IPS-18c (cell line): ENCODE data around the gene RBM17.
"Not testable (repeated sequence)": the region's sequence is repeated elsewhere in the genome, so short reads cannot be mapped to it uniquely, and the experiment has no call there.

Source experiments
- H3K4me3 ChIP-seq: 2 replicates; pipeline ENCODE4 v1.7.0; 2013; ENCODE audit warnings: low read depth, mild to moderate bottlenecking, low read length, moderate library complexity; ENCODE audit not compliant: insufficient read depth
- H3K9me3 ChIP-seq: one replicate; pipeline ENCODE4 v1.6.1; 2013; ENCODE audit warnings: mild to moderate bottlenecking, low read length, moderate library complexity; ENCODE audit not compliant: control insufficient read depth, insufficient read depth

RBM17 gene

DNA sequence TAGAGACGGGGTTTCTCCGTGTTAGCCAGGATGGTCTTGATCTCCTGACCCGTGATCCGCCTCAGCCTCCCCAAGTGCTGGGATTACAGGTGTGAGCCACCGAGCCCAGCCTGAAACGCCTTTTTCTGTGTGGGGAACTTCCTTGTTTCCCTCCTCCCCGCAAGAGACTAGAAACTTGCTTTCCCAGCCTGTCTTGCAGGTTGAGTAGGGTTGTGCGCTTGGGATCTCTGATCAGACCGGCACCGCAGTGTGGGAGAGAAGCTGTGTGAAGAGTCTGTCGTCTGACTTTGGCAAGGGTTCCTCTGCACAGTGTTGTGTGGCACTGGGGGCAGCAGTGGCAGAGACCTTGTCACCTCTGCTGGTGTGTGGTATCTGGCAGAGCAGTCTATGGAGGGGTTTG lies 28.9 kb downstream of the RBM17 start:
- Histone ChIP-seq H3K9me3 (no peaks in the 10 kb centered on the region), H3K4me3 (no peak overlapping the region)

DNA sequence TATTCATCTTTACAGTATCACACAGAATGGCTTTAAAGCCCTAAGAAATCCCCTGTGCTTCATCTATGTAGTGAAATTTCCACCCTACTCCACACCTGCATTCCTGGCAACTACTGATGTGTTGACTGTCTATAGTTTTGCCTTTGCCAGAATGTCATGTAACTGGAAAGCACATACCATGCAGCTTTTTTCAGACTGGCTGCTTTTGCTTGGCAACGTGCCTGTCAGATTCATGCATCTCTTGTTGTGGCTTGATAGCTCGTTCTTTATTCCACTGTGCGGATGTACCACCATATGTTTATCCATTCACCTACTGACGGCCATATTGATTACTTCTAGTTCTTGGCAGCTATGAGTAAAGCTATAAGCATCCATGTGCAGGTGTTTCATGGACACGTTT lies 30.6 kb downstream of the RBM17 start:
- Histone ChIP-seq H3K4me3 (no peak overlapping the region), H3K9me3 (no peaks in the 10 kb centered on the region)

DNA sequence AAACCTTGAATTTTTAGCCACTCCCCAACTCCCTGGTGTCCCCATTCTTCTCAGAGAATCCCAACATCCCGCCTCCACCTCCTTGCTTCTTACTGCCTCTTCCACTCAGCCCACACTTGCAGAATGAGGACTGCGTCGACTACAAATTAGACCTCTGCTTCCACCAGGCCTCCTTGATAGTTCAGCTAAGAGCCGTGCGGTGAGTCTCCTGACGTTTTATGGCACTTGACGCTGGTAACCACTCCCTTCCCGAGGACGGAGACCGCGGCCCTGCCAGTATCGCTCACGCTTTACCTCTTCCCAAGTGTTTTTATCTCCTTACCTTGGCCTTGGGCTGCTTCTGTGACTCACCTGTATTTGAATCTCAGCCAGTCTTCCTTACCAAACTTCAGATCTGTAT lies 31.1 kb downstream of the RBM17 start:
- Histone ChIP-seq H3K9me3 (no peaks in the 10 kb centered on the region), H3K4me3 (no peak overlapping the region)

DNA sequence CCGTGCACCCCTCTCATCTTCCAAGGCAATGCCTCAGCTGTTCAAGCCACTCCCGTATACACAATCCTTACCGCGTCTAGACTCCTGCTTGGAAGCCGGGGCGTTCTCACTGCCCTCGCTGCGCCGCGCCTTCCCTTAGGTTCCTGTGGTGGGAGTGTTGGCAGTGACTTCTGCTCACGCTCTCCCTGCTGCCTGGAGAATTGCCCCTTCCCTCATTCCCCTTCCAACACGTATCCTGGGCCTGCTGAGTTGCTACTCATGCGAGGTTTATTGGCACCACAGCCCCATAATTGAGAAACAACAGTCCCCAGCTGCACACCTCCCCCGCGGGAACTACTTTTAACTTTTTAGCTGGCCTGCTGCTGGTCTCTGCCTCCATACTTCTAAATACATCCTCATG lies 31.9 kb downstream of the RBM17 start:
- H3K4me3 ChIP-seq, result no peak overlapping the region
- no peaks in the 10 kb centered on the region for H3K9me3 ChIP-seq

DNA sequence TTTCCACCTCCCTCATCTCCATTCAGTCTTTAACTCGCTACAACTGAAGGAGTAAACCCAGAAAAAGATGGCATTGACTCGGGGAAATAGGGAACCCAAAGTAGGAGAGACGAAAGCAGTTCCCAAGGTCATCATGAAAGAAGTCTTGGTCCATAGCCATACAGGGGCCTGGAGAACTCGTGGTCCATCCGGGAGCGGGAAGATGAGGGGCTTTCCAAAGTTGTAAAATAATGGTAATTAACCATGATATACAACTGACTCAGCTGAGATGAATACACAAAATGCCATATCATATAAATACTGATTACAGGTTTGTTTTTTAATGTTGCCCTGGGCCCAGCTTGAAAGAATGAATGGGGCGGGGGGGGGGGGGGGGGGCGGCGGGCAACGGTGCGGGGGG lies 32.3 kb downstream of the RBM17 start:
- H3K4me3 ChIP-seq, result no peak overlapping the region
- no peaks in the 10 kb centered on the region for H3K9me3 ChIP-seq

DNA sequence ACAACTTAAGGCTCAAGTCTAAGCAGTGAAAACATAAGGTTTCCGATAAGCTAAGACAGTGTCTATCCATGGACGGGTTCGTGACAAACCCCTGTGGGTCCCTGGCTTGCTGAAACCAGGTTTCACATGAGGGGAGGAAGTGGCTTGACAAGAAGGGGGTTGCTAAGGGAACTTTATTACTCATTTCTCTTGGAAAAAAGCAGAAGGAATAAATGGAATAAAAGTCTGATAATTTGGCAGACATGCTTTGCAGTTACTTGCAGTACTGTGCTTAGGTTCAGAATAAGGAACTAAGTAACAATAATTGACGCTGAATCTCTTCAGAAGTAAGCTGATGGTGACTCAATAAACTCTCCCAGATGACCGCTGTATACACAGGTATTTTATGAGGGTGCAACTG lies 34.7 kb downstream of the RBM17 start:
- H3K4me3 ChIP-seq, result no peak overlapping the region
- peaks cover 2% of the 10 kb centered on the region for H3K9me3 ChIP-seq

DNA sequence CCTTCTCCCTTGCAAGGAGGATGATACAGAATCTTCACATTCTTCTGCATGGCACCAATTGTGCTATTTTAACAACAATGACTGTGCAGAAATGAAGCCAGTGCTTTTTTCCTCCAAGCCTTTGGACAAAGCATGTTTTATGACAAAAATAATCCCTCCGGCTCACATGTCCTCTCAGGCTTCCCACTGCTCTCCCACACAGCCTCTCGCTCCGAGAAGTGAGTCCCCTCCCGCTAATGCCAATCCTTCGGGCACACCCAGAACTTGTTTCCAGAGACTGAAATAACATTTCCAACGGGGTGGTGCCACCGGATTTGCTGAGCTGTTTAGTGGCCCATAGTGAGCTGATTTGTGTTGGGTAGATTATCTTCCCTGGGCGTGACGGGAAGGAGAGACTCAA lies 35.8 kb downstream of the RBM17 start:
- H3K9me3 ChIP-seq, result peaks cover 2% of the 10 kb centered on the region
- H3K4me3 ChIP-seq, result no peak overlapping the region

DNA sequence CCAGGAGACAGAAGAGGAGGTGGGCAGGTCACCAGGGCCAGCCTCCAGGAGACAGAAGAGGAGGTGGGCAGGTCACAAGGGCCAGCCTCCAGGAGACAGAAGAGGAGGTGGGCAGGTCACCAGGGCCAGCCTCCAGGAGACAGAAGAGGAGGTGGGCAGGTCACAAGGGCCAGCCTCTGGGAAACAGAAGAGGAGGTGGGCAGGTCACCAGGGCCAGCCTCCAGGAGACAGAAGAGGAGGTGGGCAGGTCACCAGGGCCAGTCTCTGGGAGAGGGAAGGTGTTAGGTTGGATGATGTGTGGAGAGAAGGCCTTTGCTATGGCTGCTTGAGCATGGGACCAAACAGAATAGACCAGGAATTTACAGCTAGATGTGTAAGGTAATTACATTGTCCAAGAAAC lies 38.6 kb downstream of the RBM17 start:
- H3K9me3 ChIP-seq, H3K4me3 ChIP-seq: not testable (repeated sequence)

DNA sequence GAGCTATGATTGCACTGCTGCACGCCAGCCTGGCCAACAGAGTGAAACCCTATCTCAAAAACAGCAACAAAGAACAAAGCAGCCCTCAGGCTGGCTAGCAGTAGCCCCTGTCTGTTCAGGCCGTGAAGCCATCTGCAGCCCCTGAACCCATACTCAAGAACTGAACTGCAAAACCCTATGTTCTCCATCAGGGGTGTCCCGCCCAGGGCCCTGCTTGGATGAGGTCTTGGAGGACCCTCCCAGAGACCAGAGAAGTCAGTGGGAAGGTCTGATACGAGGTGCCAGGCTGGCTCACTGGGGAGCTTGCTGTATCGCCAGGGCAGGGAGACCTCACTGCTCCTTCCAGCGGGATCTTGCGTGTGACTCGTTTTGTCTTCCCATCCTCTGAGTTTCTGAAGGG lies 39.3 kb downstream of the RBM17 start:
- no peak overlapping the region for H3K4me3 ChIP-seq
- peaks cover 2% of the 10 kb centered on the region for H3K9me3 ChIP-seq

DNA sequence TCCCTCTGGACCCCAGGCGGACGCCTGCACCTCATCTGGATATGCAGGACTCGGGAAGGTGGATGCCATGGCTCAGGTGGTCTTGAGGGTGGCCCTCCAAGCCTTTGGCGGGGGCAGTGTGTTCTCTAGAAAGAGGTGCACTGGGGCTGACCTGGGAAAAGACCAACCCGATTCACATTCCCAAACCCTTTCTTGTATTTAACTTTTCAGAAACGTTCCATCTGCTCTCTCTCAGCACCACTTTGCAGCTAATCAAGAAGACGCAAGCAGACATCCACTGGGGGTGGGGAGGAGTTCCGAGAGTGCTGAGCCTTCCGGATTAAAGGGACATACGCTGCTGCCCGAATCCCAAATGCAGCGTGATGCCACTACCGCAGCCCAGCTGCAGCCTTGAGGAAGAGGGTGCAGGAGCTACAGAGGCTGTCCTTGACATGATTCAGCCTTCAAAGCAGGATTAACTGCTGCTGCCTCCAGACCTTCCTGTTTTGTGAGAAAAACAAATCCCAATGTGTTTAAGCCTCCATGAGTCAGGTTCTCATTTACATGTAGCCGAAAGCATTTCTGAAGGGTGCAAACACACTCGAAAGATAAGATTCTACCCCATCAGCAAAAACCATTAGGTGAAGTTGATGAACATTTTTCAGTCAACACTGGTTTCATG lies 39.9 kb downstream of the RBM17 start:
- Histone ChIP-seq H3K4me3 (no peak overlapping the region), H3K9me3 (peaks cover 2% of the 10 kb centered on the region)

DNA sequence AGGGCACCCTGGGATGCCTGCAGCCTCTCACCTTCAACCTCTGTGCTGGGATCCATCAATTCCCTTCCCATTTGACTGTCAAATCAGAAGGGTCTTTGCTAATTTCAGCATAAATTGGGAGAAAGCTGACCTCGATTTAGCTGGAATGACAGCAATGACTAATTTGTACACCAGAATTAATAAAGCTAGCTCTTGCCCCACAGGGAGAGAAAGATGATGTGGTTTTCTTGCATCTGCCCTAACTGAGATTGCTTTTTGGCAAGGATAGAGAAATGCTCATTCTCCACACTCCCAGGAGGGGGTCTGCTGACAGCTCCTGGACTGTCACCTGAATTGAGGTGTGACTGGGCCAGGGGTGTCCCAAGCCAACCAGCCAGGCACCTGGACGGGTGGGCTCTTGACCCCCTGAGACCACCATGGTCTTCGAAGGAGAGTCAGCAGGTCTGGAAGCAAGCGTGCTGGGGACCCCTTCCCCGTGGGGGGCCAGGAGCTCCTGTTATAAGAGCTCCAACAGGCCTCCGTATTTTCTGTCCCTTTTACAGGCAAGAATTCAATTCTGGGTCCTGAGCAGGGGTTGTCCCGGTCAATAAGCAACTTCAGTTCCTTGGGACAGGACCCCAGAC lies 42.1 kb downstream of the RBM17 start:
- H3K9me3 ChIP-seq, result peaks cover 2% of the 10 kb centered on the region
- H3K4me3 ChIP-seq, result no peak overlapping the region

DNA sequence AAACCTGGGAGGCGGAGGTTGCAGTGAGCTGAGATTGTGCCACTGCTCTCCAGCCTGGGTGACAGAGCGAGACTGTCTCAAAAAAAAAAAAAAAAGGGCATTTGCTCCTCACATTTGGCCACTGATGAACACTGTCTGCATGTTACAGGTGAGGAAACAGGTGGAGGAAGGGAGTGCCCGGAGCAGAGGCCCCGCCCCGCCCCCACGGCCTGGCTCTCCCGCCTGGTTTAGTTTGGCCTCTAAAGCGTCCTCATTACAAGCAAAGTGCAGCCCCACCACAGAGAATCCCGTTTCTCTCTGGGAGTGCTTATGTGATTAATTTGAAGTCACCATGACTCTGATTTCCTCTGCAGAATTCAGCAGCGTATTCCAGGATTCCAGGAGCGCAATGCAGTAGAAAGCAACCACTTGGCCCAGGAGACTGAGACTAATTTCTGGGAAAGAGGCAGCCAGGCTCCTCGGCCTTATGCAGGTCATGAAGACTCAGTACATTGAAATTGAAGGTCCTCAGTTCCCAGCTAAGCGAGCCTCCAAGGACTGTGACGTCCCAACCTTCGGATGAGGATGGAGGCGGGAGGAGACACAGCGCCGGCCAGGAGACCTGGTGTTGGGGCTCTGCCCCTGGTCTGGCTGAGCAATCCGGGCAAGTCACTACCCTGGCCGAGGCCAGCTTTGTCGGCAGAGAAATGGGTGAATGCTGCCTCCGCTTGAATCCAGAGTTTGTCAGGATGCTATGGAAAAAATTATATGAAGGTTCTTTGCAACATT lies 44.7 kb downstream of the RBM17 start:
- H3K9me3 ChIP-seq, result no peaks in the 10 kb centered on the region
- no peak overlapping the region for H3K4me3 ChIP-seq

DNA sequence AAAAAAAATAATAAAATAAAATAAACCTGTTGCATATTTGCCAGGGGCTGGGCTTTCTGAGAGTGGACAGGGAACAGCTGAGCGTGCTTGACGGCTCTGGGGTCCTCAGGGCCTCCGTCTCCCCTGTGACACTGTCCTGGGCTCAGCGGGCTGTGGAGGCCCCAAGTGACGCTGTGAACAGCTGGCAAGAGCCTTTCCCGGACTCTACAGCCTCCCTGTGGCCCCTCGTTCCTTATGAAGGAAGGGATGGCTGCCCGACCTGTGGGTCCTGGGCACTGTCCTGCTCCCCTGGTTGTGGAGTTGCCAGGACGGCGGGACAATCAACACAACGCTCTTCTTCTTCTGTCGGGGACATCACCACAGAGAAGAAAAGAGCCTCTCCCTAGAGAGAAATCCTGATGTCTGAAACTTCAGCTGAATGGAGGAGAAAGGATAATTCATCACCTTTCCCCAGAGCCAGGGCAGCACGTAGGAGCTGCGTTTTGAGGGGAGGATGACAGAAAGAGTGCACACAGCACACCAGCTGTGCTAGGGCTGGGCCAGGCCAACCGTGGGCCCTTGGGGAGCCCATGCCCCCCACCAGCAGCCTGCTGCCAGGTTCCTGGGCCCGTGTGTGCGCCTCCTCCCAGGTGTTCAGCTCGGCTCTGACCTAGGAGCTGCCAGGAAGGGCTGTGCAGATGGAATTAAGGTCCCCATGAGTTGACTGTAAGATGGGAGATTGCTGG lies 45.4 kb downstream of the RBM17 start:
- H3K4me3 ChIP-seq, result no peak overlapping the region
- H3K9me3 ChIP-seq, result no peaks in the 10 kb centered on the region

DNA sequence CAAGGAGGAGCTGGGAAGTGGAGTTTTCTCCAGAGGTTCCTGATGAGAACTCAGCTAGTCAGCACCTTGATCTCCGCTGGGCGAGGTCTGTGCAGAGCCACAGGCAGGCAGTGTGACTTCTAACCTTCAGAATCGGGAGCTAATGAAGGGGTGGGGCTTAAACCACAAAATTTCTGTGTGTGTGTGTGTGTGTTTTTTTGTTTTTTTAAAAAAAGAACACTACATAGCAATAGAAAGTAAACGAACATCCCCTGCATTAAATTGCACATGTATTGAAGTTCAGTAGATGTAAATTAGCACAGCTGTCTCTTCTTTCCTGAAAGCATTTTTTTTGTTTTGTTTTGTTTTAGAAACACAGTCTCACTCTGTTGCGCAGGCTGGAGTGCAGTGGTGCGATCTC lies 46.2 kb downstream of the RBM17 start:
- no peaks in the 10 kb centered on the region for H3K9me3 ChIP-seq
- no peak overlapping the region for H3K4me3 ChIP-seq

DNA sequence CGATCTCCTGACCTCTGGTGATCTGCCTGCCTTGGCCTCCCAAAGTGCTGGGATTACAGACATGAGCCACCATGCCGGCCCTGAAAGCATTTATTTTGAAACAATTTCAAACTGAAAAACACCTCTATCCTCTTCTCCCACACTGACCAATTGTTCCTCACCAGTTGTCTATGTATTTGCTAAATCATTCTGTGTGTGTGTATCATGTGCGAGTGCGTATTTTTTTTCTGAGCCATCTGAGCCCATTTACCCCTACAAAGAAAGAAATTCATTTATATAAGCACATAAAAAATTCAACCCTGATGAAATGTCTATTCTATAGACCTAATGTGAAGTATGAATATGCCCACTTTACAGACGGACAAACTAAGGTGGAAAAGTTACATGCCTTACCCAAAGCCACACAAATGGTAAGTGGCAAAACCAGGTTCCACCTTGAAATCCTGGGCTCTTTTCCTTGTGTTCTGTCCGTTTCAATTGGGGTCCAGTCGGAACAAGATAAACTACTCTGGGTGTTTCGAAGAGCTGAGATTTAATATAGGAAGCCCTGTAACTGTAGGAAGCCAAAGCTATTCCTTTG lies 46.8 kb downstream of the RBM17 start:
- no peaks in the 10 kb centered on the region for H3K9me3 ChIP-seq
- H3K4me3 ChIP-seq, result no peak overlapping the region

DNA sequence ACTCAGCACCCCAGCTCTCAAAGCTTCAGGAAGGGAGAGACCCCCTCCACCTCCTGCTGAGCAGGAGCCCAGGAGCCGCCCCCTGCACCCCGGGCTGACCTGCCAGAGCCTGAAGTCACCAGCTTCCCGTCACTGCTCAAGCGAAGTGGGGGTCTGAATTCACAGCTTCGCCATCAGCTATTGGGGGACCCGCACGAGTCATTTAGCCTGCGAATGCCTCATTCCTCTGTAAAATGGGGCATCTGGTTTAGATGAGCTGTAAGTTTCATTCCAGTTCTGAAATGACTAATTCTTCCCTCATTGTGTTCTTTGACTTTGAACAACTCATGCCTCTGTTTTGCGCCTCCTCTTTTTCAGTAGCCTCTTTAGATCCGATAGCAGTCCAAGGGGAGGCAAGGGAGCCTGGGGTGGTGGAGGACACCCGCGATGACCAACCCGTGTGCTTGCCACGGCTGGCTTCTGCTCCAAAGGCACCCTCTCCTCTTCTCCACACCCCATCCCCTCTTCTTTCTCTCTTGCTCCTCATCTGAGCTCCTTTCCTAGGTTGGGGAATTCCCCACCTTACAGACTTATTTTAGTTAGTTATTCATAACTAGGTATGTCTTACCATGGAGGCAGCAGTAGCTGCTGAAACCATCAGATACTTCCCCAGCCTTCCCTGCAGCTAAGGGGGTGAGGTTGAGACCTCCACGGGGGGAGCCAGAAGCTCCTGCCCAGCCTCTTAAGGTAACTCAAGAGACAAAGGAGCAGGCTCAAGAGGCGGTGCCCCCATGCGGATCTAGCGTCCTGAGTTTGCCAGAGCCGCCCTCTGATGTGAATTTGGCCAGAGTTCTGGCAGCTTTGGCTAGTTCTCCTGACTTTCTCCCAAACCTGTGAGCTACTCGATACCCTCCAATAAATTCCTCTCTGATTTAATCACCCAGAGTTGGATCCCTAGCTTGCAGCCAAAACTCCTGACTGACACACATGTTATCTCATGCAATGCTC lies 47.7 kb downstream of the RBM17 start:
- no peaks in the 10 kb centered on the region for H3K9me3 ChIP-seq
- H3K4me3 ChIP-seq, result no peak overlapping the region
